ENCODE data around the gene DPP7.

DNA sequence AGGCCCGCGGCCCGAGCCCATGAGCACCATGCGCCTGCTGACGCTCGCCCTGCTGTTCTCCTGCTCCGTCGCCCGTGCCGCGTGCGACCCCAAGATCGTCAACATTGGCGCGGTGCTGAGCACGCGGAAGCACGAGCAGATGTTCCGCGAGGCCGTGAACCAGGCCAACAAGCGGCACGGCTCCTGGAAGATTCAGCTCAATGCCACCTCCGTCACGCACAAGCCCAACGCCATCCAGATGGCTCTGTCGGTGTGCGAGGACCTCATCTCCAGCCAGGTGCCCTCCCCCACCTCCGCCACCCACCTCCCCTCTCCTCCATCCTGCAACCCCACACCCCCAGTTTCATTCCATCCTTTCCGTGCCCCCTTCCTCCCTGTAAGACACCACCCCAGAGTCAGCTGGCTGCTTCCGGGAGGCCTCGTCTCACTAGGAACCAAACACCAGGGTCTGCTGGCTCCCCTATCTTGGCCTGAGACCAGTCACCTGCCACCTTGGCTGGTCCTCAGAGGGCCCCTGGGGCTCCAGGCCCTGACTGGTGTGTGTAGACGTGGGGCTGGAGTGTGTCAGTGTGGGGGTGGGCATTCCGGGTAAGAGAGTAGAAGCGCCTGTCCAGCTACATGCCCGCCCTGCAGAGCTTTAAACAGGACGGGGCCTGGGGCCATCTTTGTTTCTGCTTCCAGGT, 25.1 kb upstream of the DPP7 start:
- TF ChIP-seq POLR2AphosphoS5 (IDR thresholded peaks at IDR 0.05; ENCODE audit: low read depth, low read length) = no peak
- TF ChIP-seq POLR2A (IDR thresholded peaks at IDR 0.05; ENCODE audit: low read depth, low read length) = no peak

All from GM12892 (cell line).